CD4-positive, alpha-beta T cell treated with Interleukin-2 at 100 ng/mL for 4 hours (primary cell): Measurements from ENCODE around the gene FCHSD1.

Experiments
- DNase-seq: peaks from one replicate; pipeline ENCODE4 v3.0.0-alpha.2; 2020; ENCODE audit warnings: low spot score

The FCHSD1 gene

DNA sequence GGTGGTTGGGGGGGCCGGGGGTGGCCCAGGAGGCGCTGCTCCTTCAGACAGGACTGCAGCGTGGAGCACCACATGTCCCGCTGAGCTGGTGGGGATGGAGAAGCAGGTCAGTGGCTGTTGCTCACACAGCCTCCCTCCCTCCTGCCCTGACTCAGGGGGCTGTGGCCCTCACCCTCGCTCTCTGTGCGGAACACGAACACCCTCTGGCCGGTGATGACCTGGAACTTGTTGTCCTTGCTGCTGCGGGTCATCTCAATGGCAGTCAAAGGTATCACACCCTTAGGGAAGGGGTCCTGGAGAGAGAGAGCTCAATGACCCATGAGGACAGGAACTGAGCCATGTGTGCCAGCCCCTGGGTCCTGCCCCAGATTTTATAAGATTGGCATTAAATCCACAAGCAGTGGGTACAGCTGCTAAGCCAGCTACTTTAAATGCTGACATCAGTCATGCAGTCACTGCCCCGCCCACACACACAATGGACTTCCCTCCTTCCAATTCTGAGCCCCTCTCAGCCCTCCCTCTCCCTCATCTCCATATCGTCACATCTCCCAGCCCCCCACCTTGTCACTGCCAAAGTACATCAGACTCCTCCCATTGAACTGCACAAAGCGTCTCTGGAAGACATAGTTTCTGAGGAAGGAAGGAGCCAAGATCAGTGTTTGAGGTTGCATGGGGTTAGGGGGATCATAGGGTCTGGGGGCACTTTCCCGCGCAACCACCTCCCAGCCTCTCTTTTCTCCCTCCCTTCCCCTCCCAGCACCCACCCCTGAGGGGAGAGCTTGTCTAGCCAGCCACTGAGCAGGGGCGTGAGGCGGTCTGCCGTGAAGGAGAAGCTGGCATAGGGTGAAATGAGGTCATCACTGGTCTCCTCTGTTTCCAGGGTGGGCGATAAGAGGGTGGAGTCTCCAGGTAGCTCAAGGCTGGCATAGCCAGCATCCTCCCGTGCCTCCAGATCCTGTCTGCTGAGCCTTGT lies 21.9 kb upstream of the FCHSD1 start:
- DNase-seq, result no peak

DNA sequence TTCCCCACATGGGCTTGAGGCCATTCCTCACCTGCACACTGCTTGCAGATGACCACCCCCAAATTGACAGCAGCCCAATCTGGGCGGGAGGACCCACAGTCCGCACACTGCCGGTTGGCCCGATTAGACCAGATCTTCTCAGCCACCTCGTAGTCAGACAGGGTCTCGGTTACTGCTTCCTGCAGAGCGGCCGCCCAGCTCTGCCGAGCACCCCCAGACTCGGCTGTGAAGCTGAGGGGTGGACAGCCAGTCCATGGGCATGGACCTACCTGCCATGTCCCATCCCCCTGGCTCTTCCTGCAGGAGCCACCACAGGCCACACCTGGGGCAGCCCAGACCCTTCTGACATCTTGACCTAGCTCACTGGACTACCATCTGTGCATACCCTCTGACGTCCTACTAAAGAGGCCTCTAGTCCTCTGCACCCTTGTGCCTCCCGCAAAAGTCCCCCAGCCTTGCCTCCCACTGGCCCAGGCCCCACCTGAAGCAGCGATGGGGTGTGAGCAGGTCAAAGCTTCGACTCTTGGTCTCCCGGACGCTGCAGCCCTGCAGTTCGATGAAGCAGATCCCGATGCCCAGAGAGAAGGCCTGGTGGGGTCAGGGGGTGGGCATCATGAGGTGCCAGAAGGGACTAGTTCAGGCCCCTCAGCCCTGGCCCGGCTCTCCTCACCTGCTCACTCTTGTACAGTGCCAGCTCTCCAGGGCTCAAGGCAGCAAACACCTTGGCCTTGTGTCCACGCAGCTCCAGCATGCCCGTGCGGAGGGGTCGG lies 21.0 kb upstream of the FCHSD1 start:
- DNase-seq, result no peak

DNA sequence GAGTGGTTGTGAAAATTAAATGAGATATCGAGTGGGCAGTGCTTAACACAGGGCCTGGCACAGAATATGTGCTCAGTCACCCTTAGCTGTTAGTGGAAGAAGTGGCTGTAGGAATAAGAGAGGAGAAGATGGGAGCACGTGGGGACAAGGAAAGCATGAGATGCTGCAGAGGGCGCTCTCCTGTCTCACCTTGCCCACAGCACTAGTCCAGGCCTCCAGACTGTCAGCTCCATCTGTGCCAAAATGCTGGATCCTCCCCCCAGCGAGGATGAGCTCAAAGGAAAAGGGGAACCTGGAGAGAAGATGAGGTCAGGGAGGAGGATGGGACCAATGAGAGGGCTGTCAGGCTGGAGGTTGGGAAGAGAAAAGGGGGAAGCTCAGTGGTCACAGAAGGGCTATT lies 18.3 kb upstream of the FCHSD1 start:
- DNase-seq, result no peak

GRCh38 chr5:141668601-141669265 lies 17.5 kb upstream of the FCHSD1 start:
- DNase-seq, result no peak

DNA sequence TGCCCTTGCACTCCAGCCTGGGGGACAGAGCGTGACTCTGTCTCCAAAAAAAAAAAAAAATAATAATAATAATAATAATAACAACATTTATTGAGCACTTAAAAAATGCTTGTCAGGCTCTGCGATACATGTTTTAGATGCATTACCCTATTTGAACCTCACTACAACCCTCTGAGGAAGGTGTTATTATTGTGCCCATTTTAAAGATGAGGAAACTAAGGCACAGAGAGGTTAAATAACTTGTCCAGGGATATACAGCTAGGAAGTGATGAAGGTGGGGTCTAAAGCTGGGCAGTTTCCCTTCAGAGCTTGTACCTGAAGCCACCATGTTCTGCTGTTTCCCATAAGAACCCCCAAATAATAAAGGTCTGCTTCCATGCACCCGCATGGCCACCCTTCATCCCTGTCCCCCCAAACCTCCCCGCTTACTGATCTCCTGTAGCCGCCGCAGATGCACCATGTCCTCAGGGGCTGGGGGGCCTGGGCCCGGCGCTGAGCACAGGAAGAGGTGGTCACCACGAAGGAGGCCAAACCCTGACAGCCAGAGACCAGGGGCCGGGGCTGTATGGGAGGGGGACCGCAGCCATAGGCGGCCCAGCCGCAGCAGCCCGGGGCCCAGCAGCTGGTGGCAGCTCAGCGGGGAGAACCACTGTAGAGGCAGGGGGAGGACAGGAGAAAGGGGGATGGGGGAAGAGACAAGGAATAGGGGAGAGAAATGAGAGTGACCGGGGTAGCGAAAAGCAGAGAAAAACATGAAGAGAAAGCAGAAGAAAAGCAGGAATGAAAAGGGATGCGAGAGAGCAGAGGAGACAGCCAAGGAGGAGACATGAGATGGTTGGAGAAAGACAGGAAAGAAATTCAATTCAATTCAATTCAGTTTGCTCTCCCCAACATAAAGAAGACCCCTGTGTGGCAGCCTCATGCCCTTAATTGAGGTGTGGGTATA lies 15.1 kb upstream of the FCHSD1 start:
- no peak for DNase-seq

DNA sequence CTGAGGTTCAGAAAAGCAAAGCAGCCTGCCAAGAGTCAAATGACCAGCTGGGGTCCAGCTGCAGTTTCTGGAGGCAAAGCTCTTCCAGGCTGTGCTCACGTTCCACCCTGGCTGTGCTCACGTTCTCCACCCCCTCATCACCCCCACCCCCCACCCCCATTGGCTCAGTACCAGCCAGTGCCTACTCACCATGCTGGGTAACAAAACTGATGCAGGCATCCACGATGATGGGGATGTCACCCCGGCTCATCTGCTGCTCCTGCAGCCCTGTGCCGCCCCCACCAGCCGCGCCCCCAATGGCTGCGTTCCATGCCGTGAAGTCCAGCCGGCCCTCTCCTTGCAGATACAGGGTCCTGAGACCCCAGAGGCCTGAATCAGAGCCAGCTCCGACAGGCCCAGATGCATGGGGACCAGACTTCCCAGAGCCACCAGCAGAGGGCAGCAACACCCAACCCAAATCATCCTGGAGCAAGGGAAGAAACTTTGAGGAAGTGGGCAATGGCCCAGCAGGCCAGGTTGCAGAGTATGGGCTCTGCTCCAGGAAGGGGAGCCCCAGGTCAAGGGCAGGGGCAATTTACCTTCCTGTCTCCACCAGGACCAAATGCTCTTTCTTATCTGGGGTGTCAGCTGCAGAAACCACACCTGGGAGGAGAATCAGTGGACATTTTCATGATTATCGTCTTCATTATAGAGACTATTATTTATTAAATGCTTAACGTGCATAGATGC lies 13.7 kb upstream of the FCHSD1 start:
- peak; percentile 75 for DNase-seq

DNA sequence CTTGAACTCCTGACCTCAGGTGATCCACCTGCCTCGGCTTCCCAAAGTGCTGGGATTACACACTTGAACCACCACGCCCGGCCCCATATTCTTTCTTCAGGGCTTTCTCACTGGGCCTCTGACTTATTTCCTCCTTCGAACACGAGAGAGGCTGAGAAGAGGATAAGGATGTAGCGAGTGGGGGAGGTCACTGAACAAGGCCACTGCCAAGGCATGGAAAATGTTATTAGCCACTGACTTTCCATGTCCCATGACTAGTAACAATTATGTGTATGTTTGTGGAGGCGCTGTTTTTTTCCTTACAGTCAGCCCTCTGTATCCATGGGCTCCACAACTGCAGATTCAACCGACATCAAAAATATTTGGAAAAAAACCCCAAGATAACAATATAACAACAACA lies 12.3 kb upstream of the FCHSD1 start:
- no peak for DNase-seq

DNA sequence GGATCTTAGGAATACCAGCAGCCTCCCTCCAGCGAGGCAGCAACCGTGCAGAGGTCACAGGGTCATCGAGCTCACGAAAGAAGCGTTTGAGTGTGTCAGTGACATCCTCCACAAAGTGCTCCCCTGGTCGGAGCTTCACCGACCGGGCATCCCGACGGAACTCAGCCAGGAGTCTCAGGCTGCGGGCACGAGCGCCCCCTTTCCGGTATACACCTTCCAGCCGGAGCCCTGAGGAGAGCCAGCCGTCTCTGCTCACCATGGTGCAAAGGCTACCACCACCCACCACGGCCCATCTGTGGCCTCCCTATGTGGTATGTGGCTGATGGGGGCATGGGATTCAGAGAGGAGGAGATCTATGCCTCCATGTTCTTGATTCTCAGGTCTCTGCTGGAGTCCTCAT lies 10.8 kb upstream of the FCHSD1 start:
- no peak for DNase-seq

- DNase-seq, result no peak
Measured at GRCh38 chr5:141657937-141658545, 6.8 kb upstream of the FCHSD1 start.

- DNase-seq, result no peak
Measured at GRCh38 chr5:141657404-141657803, 6.2 kb upstream of the FCHSD1 start.

DNA sequence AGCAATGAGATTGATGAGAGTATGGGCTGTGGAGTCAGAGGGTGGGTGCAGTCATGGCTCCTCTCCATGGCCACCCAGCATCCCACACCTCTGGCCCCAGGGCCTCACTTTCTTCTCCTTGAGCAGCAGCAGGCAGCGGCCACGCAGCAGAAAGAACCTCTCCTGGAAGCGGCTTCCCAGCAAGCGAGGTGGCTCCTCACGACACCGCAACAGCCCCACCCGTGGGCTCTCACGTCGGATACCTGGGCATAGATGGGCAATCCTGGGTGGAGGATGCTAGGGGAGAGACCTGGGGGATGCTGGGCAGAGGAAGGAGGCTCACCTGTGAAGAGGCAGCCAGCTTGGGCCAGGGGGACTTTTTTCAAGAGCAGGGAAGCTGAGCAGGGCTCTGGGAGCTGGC lies 5.2 kb upstream of the FCHSD1 start:
- no peak for DNase-seq

- DNase-seq, result no peak
Measured at GRCh38 chr5:141655020-141655419, 3.8 kb upstream of the FCHSD1 start.

DNA sequence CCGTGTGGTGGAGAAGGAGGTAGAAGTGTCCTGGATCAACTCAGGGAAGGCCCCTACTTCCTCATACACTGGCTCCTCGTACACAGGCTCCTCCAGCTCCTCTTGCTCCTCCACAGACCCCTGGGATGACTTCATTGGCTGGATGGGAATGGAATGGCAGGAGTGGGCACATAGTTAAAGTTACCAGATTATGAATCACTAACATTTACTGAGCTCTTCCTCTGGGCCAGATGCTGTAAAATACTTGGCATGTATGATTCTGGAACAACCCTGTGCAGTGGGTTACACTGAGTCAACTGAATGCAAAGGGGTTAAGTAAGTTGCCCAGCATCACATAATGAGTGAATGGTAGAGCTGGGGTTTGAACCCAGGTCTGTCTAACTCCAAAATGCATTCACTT lies 3.1 kb upstream of the FCHSD1 start:
- DNase-seq, result no peak

DNA sequence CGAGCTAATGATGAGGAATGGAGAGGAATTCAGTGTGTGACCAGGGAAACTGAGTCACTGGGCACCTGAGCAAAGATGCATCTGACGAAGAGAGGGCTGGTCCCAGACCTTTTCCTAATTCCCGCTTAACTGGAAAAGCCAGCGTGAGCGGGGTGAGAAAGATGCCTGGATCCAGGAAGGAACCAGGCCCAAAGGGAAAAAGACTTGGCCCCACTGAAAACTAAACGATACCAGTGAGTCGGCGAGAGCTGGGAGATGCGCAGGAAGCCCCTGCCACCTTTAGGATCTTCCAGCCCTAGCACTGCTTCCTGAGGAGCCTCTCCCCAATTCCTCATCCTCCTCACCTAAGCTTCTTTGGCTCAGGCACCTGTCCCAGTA lies 499 bp upstream of the FCHSD1 start:
- DNase-seq, result no peak

DNA sequence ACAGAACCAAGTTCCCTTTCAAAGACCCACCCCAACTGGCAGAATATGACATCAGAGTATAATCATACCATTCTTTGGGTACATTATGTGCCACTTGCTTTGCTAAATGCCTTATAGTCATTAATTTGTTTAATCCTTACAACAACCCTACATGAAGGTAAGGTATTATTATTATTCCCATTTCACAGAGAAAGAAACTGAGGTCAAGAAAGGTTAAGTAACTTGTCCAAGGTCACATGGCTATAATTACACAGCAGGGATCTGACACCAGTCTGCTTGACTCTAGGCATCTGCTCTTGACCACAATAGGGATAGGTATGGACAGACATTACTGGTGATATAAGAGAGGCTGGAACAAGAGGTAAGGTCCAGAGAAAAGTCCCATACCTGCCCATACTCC lies 1.2 kb downstream of the FCHSD1 start:
- DNase-seq, result no peak

DNA sequence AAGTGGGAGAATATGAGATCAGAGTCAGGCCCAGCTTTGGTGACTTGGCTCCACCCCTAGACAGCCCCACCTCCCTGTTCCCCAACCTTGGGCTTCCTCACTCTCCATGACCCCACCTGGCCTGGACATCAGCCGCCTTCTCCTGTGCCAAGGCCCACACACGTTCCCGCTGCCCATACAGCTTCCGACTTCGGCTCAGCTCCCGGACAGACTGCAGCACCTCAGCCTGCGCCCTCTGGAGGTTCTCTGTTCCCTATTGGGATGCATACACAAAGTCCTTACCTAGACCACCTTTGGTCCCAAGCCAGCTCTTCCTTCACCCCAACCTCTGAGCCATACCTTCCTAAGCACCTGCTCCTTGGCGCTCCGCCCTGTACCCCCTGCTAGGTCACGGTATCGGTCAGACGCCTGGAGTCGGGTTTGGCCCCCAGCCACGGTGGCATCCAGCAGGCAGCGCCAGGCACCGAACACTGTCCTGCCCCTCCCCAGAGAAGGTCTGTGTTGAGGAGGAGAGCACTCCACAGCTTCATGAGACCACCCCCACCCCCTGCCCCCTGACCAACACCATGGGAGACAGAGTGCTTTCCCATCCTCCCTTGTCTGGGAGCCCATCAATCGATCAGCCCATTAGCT lies 2.0 kb downstream of the FCHSD1 start:
- no peak for DNase-seq

- DNase-seq, result no peak
Measured at GRCh38 chr5:141647851-141648250, 3.4 kb downstream of the FCHSD1 start.

DNA sequence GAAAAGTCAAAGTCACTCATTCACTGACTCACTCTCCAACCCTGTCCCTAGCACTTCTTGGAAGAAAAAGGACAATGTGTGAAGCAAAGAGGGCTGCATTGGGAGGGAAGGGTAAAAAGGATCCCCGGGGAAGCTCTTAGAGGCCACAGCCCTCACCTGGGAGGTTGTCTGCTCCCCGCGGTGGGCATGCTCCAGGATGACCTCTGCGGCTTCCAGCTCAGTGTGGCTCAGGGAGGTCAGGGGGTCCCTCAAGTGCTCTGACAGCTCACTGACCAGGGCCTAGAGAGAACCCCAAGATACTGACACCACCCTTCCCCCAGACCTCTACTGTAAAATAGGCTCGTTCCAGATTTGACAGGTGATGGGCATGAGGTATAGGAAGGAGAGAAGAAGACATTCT lies 4.0 kb downstream of the FCHSD1 start:
- DNase-seq, result no peak

DNA sequence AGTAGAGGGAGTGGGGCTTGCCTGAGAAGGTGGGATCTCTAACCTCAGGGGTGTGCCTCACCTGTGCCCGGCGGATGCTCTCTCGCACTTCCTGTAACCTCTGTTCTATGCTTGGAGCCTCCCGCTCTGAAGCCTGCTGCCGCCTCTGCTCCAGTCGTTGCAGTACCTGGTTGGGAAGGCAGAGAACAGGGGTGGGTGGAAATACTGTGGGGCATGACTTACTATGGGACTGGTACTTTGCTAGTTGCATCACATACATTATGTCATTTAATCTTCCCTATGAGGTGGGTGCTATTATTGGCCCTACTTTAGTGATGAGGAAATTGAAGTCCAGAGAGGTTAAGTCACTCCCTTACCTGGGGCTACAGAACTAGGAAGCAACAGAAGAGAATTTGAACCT lies 5.2 kb downstream of the FCHSD1 start:
- DNase-seq, result no peak
